PC-3 (cell line): ENCODE measurements around the gene VEGFA. TPM values are rescaled to one million over a fixed set of nuclear protein-coding genes. Genes with fewer than 3 reads are reported as not detected.
A peak's percentile ranks its signal among the peaks of the same experiment; 100 is the strongest.

Source experiments
- ATAC-seq: fragments of 200-7000 bp; cut with Tn5 transposase; 2 replicates; pipeline ENCODE4 v1.9.1; 2020; ENCODE audit warnings: mild to moderate bottlenecking, moderate library complexity
- BruUV-seq: library from RNA; stranded (reverse); fragments of 400-500 nt; replicated peaks from 2 replicates; lab custom pipeline; 2021; lab: Mats Ljungman, UMichigan
- CTCF ChIA-PET: fragments of 300-600 bp; sonication (Branson Sonifier 250); formaldehyde crosslinking; loops from one replicate; lab custom pipeline; 2022; ENCODE audit warnings: antibody characterized with exemption; lab: Charles Lee
- POLR2A ChIA-PET: fragments of 300-600 bp; sonication (Branson Sonifier 250); formaldehyde crosslinking; loops from one replicate; lab custom pipeline; 2022; ENCODE audit warnings: antibody characterized with exemption; ENCODE audit not compliant: unreplicated experiment; lab: Charles Lee
- DNase-seq: peaks from one replicate; pipeline ENCODE4 v3.0.0-alpha.2; 2015
- H2AFZ ChIP-seq: fragments of 300-600 bp; sonication (generic); 2 replicates; pipeline ENCODE4 v1.6.0; 2016; ENCODE audit warnings: antibody characterized with exemption, low read length
- H3F3A ChIP-seq: fragments of 300-600 bp; sonication (generic); one replicate; pipeline ENCODE4 v1.6.0; 2017; ENCODE audit warnings: antibody characterized with exemption, low read length, control low read depth, mild to moderate bottlenecking; ENCODE audit not compliant: unreplicated experiment
- H3K27ac ChIP-seq: fragments of 300-600 bp; sonication (generic); 2 replicates; pipeline ENCODE4 v1.5.1; 2016; ENCODE audit warnings: mild to moderate bottlenecking, low read length
- H3K27me3 ChIP-seq: fragments of 300-600 bp; sonication (generic); 2 replicates; pipeline ENCODE4 v1.6.1; 2016; ENCODE audit warnings: low read length, mixed read lengths
- H3K36me3 ChIP-seq: fragments of 300-600 bp; sonication (generic); 2 replicates; pipeline ENCODE4 v1.6.1; 2016; ENCODE audit warnings: low read depth, mixed run types, low read length, mixed read lengths
- H3K4me1 ChIP-seq: fragments of 300-600 bp; sonication (generic); 2 replicates; pipeline ENCODE4 v1.5.1; 2016; ENCODE audit warnings: low read length; ENCODE audit not compliant: insufficient read depth
- H3K4me2 ChIP-seq: fragments of 300-600 bp; sonication (generic); 2 replicates; pipeline ENCODE4 v1.6.0; 2016; ENCODE audit warnings: low read length
- H3K4me3 ChIP-seq: fragments of 300-600 bp; sonication (generic); 2 replicates; pipeline ENCODE4 v1.5.1; 2016; ENCODE audit warnings: mild to moderate bottlenecking, low read length, mixed read lengths
- H3K79me2 ChIP-seq: fragments of 300-600 bp; sonication (generic); 2 replicates; pipeline ENCODE4 v1.6.1; 2017; ENCODE audit warnings: low read length, mixed read lengths
- H3K9ac ChIP-seq: fragments of 300-600 bp; sonication (generic); 2 replicates; pipeline ENCODE4 v1.6.0; 2016; ENCODE audit warnings: mild to moderate bottlenecking, low read length
- H3K9me2 ChIP-seq: fragments of 300-600 bp; sonication (generic); replicated peaks from 2 replicates; pipeline ENCODE4 v1.6.1; 2016; ENCODE audit warnings: mixed run types, low read length, mixed read lengths
- H3K9me3 ChIP-seq: fragments of 300-600 bp; sonication (generic); 2 replicates; pipeline ENCODE4 v1.6.1; 2016; ENCODE audit warnings: low read length, mixed read lengths
- H4K20me1 ChIP-seq: fragments of 300-600 bp; sonication (generic); 2 replicates; pipeline ENCODE4 v1.6.1; 2016; ENCODE audit warnings: low read length, mixed read lengths
- CTCF ChIP-seq: fragments of 300-600 bp; sonication (generic); conservative IDR thresholded peaks from 2 replicates; pipeline ENCODE4 v1.5.1; 2017; ENCODE audit warnings: antibody characterized with exemption, low read depth, mild to moderate bottlenecking, low read length
- EZH2 ChIP-seq: fragments of 300-600 bp; sonication (generic); IDR thresholded peaks from one replicate; pipeline ENCODE4 v1.6.1; 2017; ENCODE audit warnings: antibody characterized with exemption, mild to moderate bottlenecking, low read length; ENCODE audit not compliant: unreplicated experiment
- EZH2phosphoT487 ChIP-seq: fragments of 300-600 bp; sonication (generic); IDR thresholded peaks from 2 replicates; pipeline ENCODE4 v1.6.1; 2018; ENCODE audit warnings: mild to moderate bottlenecking, antibody characterized with exemption, low read length, borderline replicate concordance
- intact Hi-C: fragments of 100-400 bp; cut with micrococcal nuclease; formaldehyde crosslinking; loops from 2 replicates; pipeline ENCODE4 v1.9.0; 2023
- total RNA-seq: library from RNA; depleted of rRNA; stranded (reverse); fragments of >200 nt; gene quantifications from 2 replicates; pipeline ENCODE4 v1.2.3, GENCODE V29; 2014

Gene VEGFA
- total RNA-seq, 1 experiment from 2014 or later: 146 TPM

DNA sequence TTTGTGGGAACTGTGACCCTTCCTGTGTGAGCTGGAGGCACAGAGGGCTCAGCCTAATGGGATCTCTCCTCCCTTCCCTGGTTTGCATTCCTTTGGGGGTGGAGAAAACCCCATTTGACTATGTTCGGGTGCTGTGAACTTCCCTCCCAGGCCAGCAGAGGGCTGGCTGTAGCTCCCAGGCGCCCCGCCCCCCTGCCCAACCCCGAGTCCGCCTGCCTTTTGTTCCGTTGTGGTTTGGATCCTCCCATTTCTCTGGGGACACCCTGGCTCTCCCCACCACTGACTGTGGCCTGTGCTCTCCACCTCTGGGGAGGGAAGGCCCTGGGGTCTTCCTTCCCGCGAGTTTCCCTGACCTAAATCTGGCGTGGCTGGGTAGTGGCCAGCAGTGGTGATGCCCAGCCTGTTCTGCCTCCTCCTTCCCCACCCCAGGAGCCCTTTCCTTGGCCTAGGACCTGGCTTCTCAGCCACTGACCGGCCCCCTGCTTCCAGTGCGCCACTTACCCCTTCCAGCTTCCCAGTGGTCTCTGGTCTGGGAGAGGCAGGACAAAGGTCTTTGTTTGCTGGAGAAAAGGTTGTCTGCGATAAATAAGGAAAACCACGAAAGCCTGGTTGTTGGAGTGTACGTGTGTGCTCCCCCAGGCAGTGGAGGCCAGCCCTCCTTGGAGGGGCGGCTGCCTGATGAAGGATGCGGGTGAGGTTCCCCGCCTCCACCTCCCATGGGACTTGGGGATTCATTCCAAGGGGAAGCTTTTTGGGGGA, 4.9 kb downstream of the VEGFA start:
- ATAC-seq (no peak), DNase-seq (peak; percentile 58)
- ChIA-PET POLR2A (interaction anchor here (0.6 kb wide), 1 partner anchor 200 kb away, joined by 3 read pairs; no protein-coding TSS in a partner anchor), CTCF (interaction anchor here (0.9 to 1.2 kb wide), 2 partner anchors 72 to 146 kb away, joined by 3 to 6 read pairs; partner anchors contain the start of gene GTPBP2)
- Histone ChIP-seq H3K27me3 (no peaks in the 10 kb centered on the region), H3K79me2 (peaks cover 100% of the 10 kb centered on the region), H3K9me2 (no peaks in the 10 kb centered on the region), H3K27ac (no peak overlapping the region), H3K36me3 (peaks cover 73% of the 10 kb centered on the region), H3K9ac (no peak overlapping the region), H3F3A (no peaks in the 10 kb centered on the region), H4K20me1 (peaks cover 71% of the 10 kb centered on the region), H3K9me3 (no peaks in the 10 kb centered on the region), H2AFZ (no peak overlapping the region), H3K4me3 (peak overlapping the region; percentile 98), H3K4me1 (peaks cover 20% of the 10 kb centered on the region), H3K4me2 (peak overlapping the region; percentile 98)
- no TSS peak for BruUV-seq
- peak; percentile 87 for TF ChIP-seq CTCF
- no peak for TF ChIP-seq EZH2
- intact Hi-C loops: loop anchor here (5.0 to 10.0 kb wide), 2 partner anchors 50 to 177 kb away; no protein-coding TSS in a partner anchor

DNA sequence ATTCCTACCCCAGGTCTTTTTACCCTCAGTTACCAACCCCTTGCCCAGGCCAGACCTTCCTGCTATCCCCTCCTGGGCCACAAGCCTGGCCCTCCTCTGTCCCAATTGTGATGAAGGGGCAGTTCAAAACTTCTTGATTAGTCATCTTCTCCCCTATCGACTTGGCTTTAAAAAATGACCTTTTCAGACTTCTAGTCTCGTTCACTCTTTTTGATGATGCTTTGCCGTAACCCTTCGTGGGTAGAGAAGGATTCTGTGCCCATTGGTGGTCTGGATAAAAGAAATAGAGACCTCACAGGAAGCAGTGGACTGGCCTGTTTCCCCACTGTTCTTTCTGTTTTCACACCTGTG, 5.5 kb downstream of the VEGFA start:
- Histone ChIP-seq H3K27ac (no peak overlapping the region), H3K36me3 (peaks cover 78% of the 10 kb centered on the region), H3K9ac (no peak overlapping the region), H4K20me1 (peaks cover 74% of the 10 kb centered on the region), H3K9me3 (no peaks in the 10 kb centered on the region), H3K9me2 (no peaks in the 10 kb centered on the region), H3K27me3 (no peaks in the 10 kb centered on the region), H3K79me2 (peaks cover 100% of the 10 kb centered on the region), H3K4me1 (peaks cover 20% of the 10 kb centered on the region), H3K4me3 (no peak overlapping the region), H2AFZ (no peak overlapping the region), H3F3A (no peaks in the 10 kb centered on the region), H3K4me2 (no peak overlapping the region; the same call in 1 of the 2 replicates)
- ATAC-seq (no peak), DNase-seq (no peak)
- no peak for TF ChIP-seq CTCF
- no peak for TF ChIP-seq EZH2phosphoT487
- no peak for TF ChIP-seq EZH2
- CTCF ChIA-PET: no interaction called here
- BruUV-seq: no TSS peak
- POLR2A ChIA-PET: no interaction called here
- intact Hi-C loops: loop anchor here (10.0 kb wide), 1 partner anchor 51 kb away; no protein-coding TSS in a partner anchor
